Superior temporal gyrus (tissue), 1 donor: Measurements from ENCODE around the gene PTPRA.
"Not testable (repeated sequence)": the region's sequence is repeated elsewhere in the genome, so short reads cannot be mapped to it uniquely, and the experiment has no call there.

Experiments
- DNase-seq: peaks from one replicate; pipeline ENCODE4 v3.0.0-alpha.2; 2016; ENCODE audit errors: extremely low spot score

PTPRA gene

GRCh38 chr20:2873010-2873746 is at the start of gene PTPRA:
Gene PTPRA (plus strand): TSS chr20:2873481. CDS start chr20:2964278, 90,797 bp downstream.
- peak; percentile 94 for DNase-seq

- DNase-seq = no peak
Observed at GRCh38 chr20:2825761-2826160, 47.5 kb upstream of the PTPRA start.

- DNase-seq = no peak
Observed at GRCh38 chr20:2826655-2827054, 46.6 kb upstream of the PTPRA start.

GRCh38 chr20:2829376-2829775 is 43.9 kb upstream of the PTPRA start:
- DNase-seq = no peak

- DNase-seq = not testable (repeated sequence)
Observed at GRCh38 chr20:2831206-2831605, 42.1 kb upstream of the PTPRA start.

GRCh38 chr20:2833761-2834160 is 39.5 kb upstream of the PTPRA start:
- DNase-seq = no peak

- no peak for DNase-seq
Observed at GRCh38 chr20:2834401-2835110, 38.7 kb upstream of the PTPRA start.

- DNase-seq = no peak
Observed at GRCh38 chr20:2835331-2835796, 37.9 kb upstream of the PTPRA start.

- DNase-seq = no peak
Observed at GRCh38 chr20:2836035-2836434, 37.2 kb upstream of the PTPRA start.

GRCh38 chr20:2837221-2837960 is 35.9 kb upstream of the PTPRA start:
- no peak for DNase-seq

- DNase-seq = no peak
Observed at GRCh38 chr20:2838170-2838797, 35.0 kb upstream of the PTPRA start.

- no peak for DNase-seq
Observed at GRCh38 chr20:2838847-2839671, 34.2 kb upstream of the PTPRA start.

GRCh38 chr20:2839732-2840137 is 33.5 kb upstream of the PTPRA start:
- DNase-seq = no peak

GRCh38 chr20:2840138-2840966 is 32.9 kb upstream of the PTPRA start, which contains the start of the genes PCED1A and VPS16:
Gene PCED1A (minus strand): TSS chr20:2840655. CDS start chr20:2839912, 743 bp downstream.
Gene VPS16 (plus strand): TSS chr20:2840745. CDS start chr20:2840775, 30 bp downstream.
- peak; percentile 90 for DNase-seq

GRCh38 chr20:2840967-2841531 is 32.2 kb upstream of the PTPRA start:
- DNase-seq = peak; percentile 10

GRCh38 chr20:2845607-2846006 is 27.7 kb upstream of the PTPRA start:
- DNase-seq = no peak

- no peak for DNase-seq
Observed at GRCh38 chr20:2846698-2847097, 26.6 kb upstream of the PTPRA start.

- no peak for DNase-seq
Observed at GRCh38 chr20:2847802-2848201, 25.5 kb upstream of the PTPRA start.

- no peak for DNase-seq
Observed at GRCh38 chr20:2849529-2849928, 23.8 kb upstream of the PTPRA start.

GRCh38 chr20:2851086-2851485 is 22.2 kb upstream of the PTPRA start:
- no peak for DNase-seq
